ENCODE measurements around the gene OSBPL7.
"Not testable (repeated sequence)": the region's sequence is repeated elsewhere in the genome, so short reads cannot be mapped to it uniquely, and the experiment has no call there.

Gene OSBPL7

GRCh38 chr17:47806026-47806912, 15.3 kb downstream of the OSBPL7 start:
- no peak for DNase-seq (ENCODE audit: low read depth)

- DNase-seq (ENCODE audit: low read depth): no peak
Measured at GRCh38 chr17:47804461-47804860, 17.1 kb downstream of the OSBPL7 start.

- DNase-seq (ENCODE audit: low read depth): no peak
Measured at GRCh38 chr17:47803751-47804150, 17.8 kb downstream of the OSBPL7 start.

GRCh38 chr17:47803201-47803600, 18.4 kb downstream of the OSBPL7 start:
- no peak for DNase-seq (ENCODE audit: low read depth)

- no peak for DNase-seq (ENCODE audit: low read depth)
Measured at GRCh38 chr17:47802341-47803022, 19.1 kb downstream of the OSBPL7 start.

- no peak for DNase-seq (ENCODE audit: low read depth)
Measured at GRCh38 chr17:47801906-47802305, 19.7 kb downstream of the OSBPL7 start.

- DNase-seq (ENCODE audit: low read depth): no peak
Measured at GRCh38 chr17:47801176-47801765, 20.3 kb downstream of the OSBPL7 start.

- DNase-seq (ENCODE audit: low read depth): no peak
Measured at GRCh38 chr17:47800686-47801085, 20.9 kb downstream of the OSBPL7 start.

GRCh38 chr17:47797797-47798196, 23.8 kb downstream of the OSBPL7 start:
- no peak for DNase-seq (ENCODE audit: low read depth)

GRCh38 chr17:47792979-47793378, 28.6 kb downstream of the OSBPL7 start:
- DNase-seq (ENCODE audit: low read depth): no peak

GRCh38 chr17:47792457-47792856, 29.1 kb downstream of the OSBPL7 start:
- DNase-seq (ENCODE audit: low read depth): no peak

GRCh38 chr17:47791025-47791424, 30.6 kb downstream of the OSBPL7 start:
- DNase-seq (ENCODE audit: low read depth): no peak

GRCh38 chr17:47789611-47790561, 31.7 kb downstream of the OSBPL7 start:
- peak; percentile 28 for DNase-seq (ENCODE audit: low read depth)

- no peak for DNase-seq (ENCODE audit: low read depth)
Measured at GRCh38 chr17:47785538-47786123, 36.0 kb downstream of the OSBPL7 start.

- no peak for DNase-seq (ENCODE audit: low read depth)
Measured at GRCh38 chr17:47781397-47781796, 40.2 kb downstream of the OSBPL7 start.

GRCh38 chr17:47778184-47778635, 43.4 kb downstream of the OSBPL7 start:
- DNase-seq (ENCODE audit: low read depth): no peak

- DNase-seq (ENCODE audit: low read depth): no peak
Measured at GRCh38 chr17:47776330-47777197, 45.0 kb downstream of the OSBPL7 start.

GRCh38 chr17:47774987-47775580, 46.5 kb downstream of the OSBPL7 start:
- no peak for DNase-seq (ENCODE audit: low read depth)

- no peak for DNase-seq (ENCODE audit: low read depth)
Measured at GRCh38 chr17:47774331-47774730, 47.3 kb downstream of the OSBPL7 start.

GRCh38 chr17:47773649-47774048, 47.9 kb downstream of the OSBPL7 start:
- DNase-seq (ENCODE audit: low read depth): not testable (repeated sequence)
